HL-60 (cell line): ENCODE measurements around the gene ARHGAP45.

ENCODE experiments used
- CTCF ChIP-seq: IDR thresholded peaks from one replicate; pipeline ENCODE4 v1.5.1; 2011; ENCODE audit warnings: low read length, control low read depth, inconsistent platforms; ENCODE audit not compliant: insufficient read depth
- GABPA ChIP-seq: IDR thresholded peaks from 2 replicates; pipeline ENCODE4 v1.6.1; 2012; ENCODE audit warnings: low read depth
- POLR2AphosphoS5 ChIP-seq: IDR thresholded peaks from 2 replicates; pipeline ENCODE4 v1.6.1; 2012; ENCODE audit warnings: low read depth
- REST ChIP-seq: IDR thresholded peaks from 2 replicates; pipeline ENCODE4 v1.6.1; 2012; ENCODE audit warnings: low read depth; ENCODE audit not compliant: insufficient replicate concordance

GRCh38 chr19:1113030-1113985 lies 46.3 kb downstream of the ARHGAP45 start:
- TF ChIP-seq GABPA, result no peak
- peak; percentile 44 for TF ChIP-seq CTCF
- 0 out of 2 replicates have a peak, but pooled peaks have one; percentile 15 for TF ChIP-seq POLR2AphosphoS5
- no peak for TF ChIP-seq REST
